Measurements from ENCODE around the gene PRSS16. TPM values are rescaled to one million over a fixed set of nuclear protein-coding genes. Genes with fewer than 3 reads are reported as not detected.

The PRSS16 gene
- total and polyA plus RNA-seq, 9 of the 15 experiments (the other 6 are each of a cell fraction or from before 2014, with no cell fraction given): 4.5 to 21.3 (median 12.1) TPM

- TF ChIP-seq PYGO2 (tag; IDR thresholded peaks at IDR 0.05) (no peak), ZNF121 (CRISPR knock-in tag; conservative IDR thresholded peaks at IDR 0.05) (no peak), ETS2 (tag; IDR thresholded peaks at IDR 0.05; ENCODE audit: borderline replicate concordance, poor library complexity, severe bottlenecking) (no peak), PHB2 (IDR thresholded peaks at IDR 0.05; ENCODE audit: low read depth) (peak; percentile 46; the same call in 1 of the 2 replicates), MNT (conservative IDR thresholded peaks at IDR 0.05) (no peak), ZNF280A (IDR thresholded peaks at IDR 0.05; ENCODE audit: low read depth, partially characterized antibody) (peak; percentile 60), ZNF778 (CRISPR knock-in tag; IDR thresholded peaks at IDR 0.05) (no peak), DNMT1 (IDR thresholded peaks at IDR 0.05) (0 out of 2 replicates have a peak, but pooled peaks have one; percentile 71), ZNF175 (CRISPR knock-in tag; IDR thresholded peaks at IDR 0.05; ENCODE audit: low read depth) (no peak), ERF (CRISPR knock-in tag; IDR thresholded peaks at IDR 0.05) (no peak), CREM (IDR thresholded peaks at IDR 0.05; ENCODE audit: low read depth) (no peak), GTF2F1 (IDR thresholded peaks at IDR 0.05; ENCODE audit: low read depth, low read length) (no peak), ZFP1 (CRISPR knock-in tag; IDR thresholded peaks at IDR 0.05) (no peak), ZNF263 (CRISPR knock-in tag; IDR thresholded peaks at IDR 0.05; ENCODE audit: borderline replicate concordance) (no peak), FOSL1 (tag; conservative IDR thresholded peaks at IDR 0.05) (peak; percentile 50), CBX1 (IDR thresholded peaks at IDR 0.05; ENCODE audit: low read depth) (0 out of 2 replicates have a peak, but pooled peaks have one; percentile 39), ZNF212 (CRISPR knock-in tag; IDR thresholded peaks at IDR 0.05) (no peak)
- TF ChIP-seq, protein P1, sequence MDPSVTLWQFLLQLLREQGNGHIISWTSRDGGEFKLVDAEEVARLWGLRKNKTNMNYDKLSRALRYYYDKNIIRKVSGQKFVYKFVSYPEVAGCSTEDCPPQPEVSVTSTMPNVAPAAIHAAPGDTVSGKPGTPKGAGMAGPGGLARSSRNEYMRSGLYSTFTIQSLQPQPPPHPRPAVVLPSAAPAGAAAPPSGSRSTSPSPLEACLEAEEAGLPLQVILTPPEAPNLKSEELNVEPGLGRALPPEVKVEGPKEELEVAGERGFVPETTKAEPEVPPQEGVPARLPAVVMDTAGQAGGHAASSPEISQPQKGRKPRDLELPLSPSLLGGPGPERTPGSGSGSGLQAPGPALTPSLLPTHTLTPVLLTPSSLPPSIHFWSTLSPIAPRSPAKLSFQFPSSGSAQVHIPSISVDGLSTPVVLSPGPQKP (CRISPR knock-in tag; IDR thresholded peaks at IDR 0.05): no peak
- TF ChIP-seq, protein P2, sequence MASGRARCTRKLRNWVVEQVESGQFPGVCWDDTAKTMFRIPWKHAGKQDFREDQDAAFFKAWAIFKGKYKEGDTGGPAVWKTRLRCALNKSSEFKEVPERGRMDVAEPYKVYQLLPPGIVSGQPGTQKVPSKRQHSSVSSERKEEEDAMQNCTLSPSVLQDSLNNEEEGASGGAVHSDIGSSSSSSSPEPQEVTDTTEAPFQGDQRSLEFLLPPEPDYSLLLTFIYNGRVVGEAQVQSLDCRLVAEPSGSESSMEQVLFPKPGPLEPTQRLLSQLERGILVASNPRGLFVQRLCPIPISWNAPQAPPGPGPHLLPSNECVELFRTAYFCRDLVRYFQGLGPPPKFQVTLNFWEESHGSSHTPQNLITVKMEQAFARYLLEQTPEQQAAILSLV (tag; IDR thresholded peaks at IDR 0.05): no peak
- TF ChIP-seq, protein P3, sequence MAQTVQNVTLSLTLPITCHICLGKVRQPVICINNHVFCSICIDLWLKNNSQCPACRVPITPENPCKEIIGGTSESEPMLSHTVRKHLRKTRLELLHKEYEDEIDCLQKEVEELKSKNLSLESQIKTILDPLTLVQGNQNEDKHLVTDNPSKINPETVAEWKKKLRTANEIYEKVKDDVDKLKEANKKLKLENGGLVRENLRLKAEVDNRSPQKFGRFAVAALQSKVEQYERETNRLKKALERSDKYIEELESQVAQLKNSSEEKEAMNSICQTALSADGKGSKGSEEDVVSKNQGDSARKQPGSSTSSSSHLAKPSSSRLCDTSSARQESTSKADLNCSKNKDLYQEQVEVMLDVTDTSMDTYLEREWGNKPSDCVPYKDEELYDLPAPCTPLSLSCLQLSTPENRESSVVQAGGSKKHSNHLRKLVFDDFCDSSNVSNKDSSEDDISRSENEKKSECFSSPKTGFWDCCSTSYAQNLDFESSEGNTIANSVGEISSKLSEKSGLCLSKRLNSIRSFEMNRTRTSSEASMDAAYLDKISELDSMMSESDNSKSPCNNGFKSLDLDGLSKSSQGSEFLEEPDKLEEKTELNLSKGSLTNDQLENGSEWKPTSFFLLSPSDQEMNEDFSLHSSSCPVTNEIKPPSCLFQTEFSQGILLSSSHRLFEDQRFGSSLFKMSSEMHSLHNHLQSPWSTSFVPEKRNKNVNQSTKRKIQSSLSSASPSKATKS (CRISPR knock-in tag; IDR thresholded peaks at IDR 0.05): no peak
Measured at GRCh38 chr6:27214126-27214601, 33.3 kb upstream of the PRSS16 start (continued).

All from K562 (cell line).